WERI-Rb-1 (cell line): Measurements from ENCODE around the gene RASGEF1B.
A peak's percentile ranks its signal among the peaks of the same experiment; 100 is the strongest.

Experiments used
- DNase-seq: peaks from one replicate; pipeline ENCODE4 v3.0.0-alpha.2; 2020
- H3K27ac ChIP-seq: fragments of 250-450 bp; sonication (Bioruptor Pico); 2 replicates; pipeline ENCODE4 v1.5.1; 2020; ENCODE audit warnings: mild to moderate bottlenecking, moderate library complexity
- H3K27me3 ChIP-seq: fragments of 250-450 bp; sonication (Bioruptor Pico); 2 replicates; pipeline ENCODE4 v1.5.1; 2021; ENCODE audit warnings: mild to moderate bottlenecking, low read depth, moderate library complexity; ENCODE audit not compliant: insufficient read depth, severe bottlenecking
- H3K36me3 ChIP-seq: fragments of 250-450 bp; sonication (Bioruptor Pico); 2 replicates; pipeline ENCODE4 v1.5.1; 2020; ENCODE audit warnings: mild to moderate bottlenecking, moderate library complexity
- H3K4me3 ChIP-seq: 2 replicates; pipeline ENCODE4 v1.5.1; 2011; ENCODE audit warnings: low read depth, mild to moderate bottlenecking, control low read depth, low read length
- H3K9me3 ChIP-seq: fragments of 250-450 bp; sonication (Bioruptor Pico); 2 replicates; pipeline ENCODE4 v1.5.1; 2021; ENCODE audit warnings: mild to moderate bottlenecking, moderate library complexity; ENCODE audit not compliant: severe bottlenecking
- CTCF ChIP-seq: IDR thresholded peaks from 2 replicates; pipeline ENCODE4 v1.5.1; 2011; ENCODE audit warnings: low read depth, mild to moderate bottlenecking, control low read depth, inconsistent platforms, low read length

The RASGEF1B gene

DNA sequence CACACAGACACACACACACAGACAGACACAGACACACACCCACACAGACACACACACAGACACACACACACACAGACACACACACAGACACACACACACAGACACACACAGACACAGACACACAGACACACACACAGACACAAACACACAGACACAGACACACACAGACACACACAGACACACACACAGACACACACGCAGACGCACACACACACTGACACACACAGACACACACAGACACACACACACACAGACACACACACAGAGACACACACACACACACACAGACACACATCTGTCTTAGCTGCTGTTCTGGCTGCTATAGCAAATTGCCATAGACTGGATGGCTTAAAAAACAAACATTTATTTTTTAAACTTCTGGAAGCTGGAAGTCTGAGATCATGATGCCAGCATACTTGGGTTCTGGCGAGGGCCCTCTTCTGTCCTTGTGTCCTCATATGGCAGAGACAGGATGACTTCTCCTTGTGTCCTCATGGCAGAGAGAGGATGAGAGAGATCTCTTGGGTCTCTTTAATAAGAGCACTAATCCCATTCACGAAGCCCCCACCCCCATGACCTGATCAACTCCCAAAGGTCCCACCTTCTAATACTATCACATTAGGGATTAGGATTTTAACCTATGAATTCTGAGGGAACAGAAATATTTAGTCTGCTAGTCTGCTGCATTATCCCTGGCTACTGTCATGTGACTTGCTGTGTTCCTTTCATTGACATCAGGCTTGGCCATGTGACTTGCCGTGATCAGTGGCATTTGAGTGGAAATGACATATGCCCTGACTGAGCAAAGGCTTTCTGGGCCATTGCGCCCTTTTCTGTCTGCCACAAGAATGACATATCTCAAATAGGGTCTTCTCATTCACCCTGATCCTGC, 32.7 kb upstream of the RASGEF1B start:
- Histone ChIP-seq H3K36me3 (no peaks in the 10 kb centered on the region), H3K27me3 (no peaks in the 10 kb centered on the region), H3K9me3 (no peaks in the 10 kb centered on the region), H3K27ac (peak overlapping the region; percentile 75), H3K4me3 (no peak overlapping the region)
- TF ChIP-seq CTCF, result no peak
- DNase-seq, result peak; percentile 44

DNA sequence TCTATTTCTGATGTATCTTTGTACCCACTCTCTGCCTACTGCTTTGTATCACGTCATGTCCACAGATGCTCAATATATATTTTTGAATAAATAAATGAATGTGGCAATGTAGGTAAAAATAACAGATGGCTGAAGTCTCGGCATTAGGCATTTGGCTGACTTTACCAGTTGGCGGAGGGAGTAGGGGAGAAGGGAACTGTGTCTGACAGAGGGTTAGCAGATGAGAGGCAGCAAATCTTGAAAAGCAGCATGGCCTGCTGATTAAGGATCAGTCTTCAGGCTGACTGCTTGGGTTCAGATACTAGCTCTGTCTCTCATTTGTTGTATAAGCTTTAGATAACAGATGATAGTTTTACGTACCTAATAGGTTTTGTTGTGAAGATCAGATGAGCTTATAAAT, 31.9 kb upstream of the RASGEF1B start:
- no peaks in the 10 kb centered on the region for H3K27me3 ChIP-seq
- H3K27ac ChIP-seq, result peak overlapping the region; percentile 75
- H3K9me3 ChIP-seq, result no peaks in the 10 kb centered on the region
- DNase-seq, result peak; percentile 70
- no peaks in the 10 kb centered on the region for H3K36me3 ChIP-seq
- H3K4me3 ChIP-seq, result no peak overlapping the region
- no peak for TF ChIP-seq CTCF

GRCh38 chr4:81502564-81502963, 30.9 kb upstream of the RASGEF1B start:
- no peak overlapping the region for H3K4me3 ChIP-seq
- DNase-seq, result no peak
- H3K27ac ChIP-seq, result peak overlapping the region; percentile 75
- no peak for TF ChIP-seq CTCF
- H3K9me3 ChIP-seq, result no peaks in the 10 kb centered on the region
- H3K36me3 ChIP-seq, result no peaks in the 10 kb centered on the region
- H3K27me3 ChIP-seq, result no peaks in the 10 kb centered on the region

GRCh38 chr4:81499840-81500239, 28.1 kb upstream of the RASGEF1B start:
- peak overlapping the region; percentile 83 for H3K27ac ChIP-seq
- no peaks in the 10 kb centered on the region for H3K27me3 ChIP-seq
- TF ChIP-seq CTCF, result no peak
- no peak overlapping the region; the same call in 1 of the 2 replicates for H3K4me3 ChIP-seq
- H3K9me3 ChIP-seq, result no peaks in the 10 kb centered on the region
- peak; percentile 69 for DNase-seq
- no peaks in the 10 kb centered on the region for H3K36me3 ChIP-seq

DNA sequence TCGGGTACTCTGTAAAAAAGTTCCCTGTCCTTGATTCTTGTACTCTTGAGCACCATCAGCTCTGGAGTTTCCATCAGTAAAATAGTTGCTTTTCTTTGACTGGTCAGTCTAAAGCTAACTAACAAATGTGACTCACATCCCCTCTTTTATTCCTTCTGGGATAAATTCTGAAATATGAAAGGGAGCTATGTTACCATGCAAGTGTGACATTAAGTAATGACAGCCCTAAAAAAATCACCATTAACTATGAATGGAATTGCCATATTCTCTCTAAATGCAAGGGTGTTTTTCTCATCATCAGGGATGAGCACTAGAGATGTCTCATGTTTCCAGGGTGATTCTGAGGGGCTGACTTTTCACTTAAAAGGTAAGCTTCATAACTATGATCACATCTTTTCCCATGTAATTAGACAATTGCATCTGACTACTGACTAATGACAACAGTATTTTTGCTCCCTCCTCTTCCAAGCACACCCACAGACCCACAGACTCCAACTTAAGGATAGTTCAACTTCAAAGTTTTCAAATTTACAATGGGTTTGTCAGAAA, 26.9 kb upstream of the RASGEF1B start:
- no peaks in the 10 kb centered on the region for H3K9me3 ChIP-seq
- no peaks in the 10 kb centered on the region for H3K27me3 ChIP-seq
- H3K27ac ChIP-seq, result peak overlapping the region; percentile 83
- no peaks in the 10 kb centered on the region for H3K36me3 ChIP-seq
- no peak for DNase-seq
- TF ChIP-seq CTCF, result no peak
- H3K4me3 ChIP-seq, result no peak overlapping the region
